Nephron (organoid): ENCODE measurements around the gene PRKAR1B.
A peak's percentile ranks its signal among the peaks of the same experiment; 100 is the strongest.
"Not testable (repeated sequence)": the region's sequence is repeated elsewhere in the genome, so short reads cannot be mapped to it uniquely, and the experiment has no call there.

ENCODE experiments used
- H3K27ac Mint-ChIP-seq, 3 experiments: 2 replicates each; pipeline ENCODE4 v1.8.0; 2020; ENCODE audit warnings: mixed read lengths in 3 of 3, mild to moderate bottlenecking in 2 of 3, moderate library complexity in 1 of 3
- H3K27me3 Mint-ChIP-seq: 2 replicates; pipeline ENCODE4 v1.8.0; 2021; ENCODE audit warnings: low read depth, mild to moderate bottlenecking, moderate library complexity, mixed read lengths
- H3K36me3 Mint-ChIP-seq: 2 replicates; pipeline ENCODE4 v1.8.0; 2020; ENCODE audit warnings: low read depth, mixed read lengths
- H3K4me1 Mint-ChIP-seq: 2 replicates; pipeline ENCODE4 v1.8.0; 2020; ENCODE audit warnings: mixed read lengths
- H3K4me3 Mint-ChIP-seq, 3 experiments: 2 replicates each; pipeline ENCODE4 v1.8.0; 2020; ENCODE audit warnings: mild to moderate bottlenecking in 3 of 3, mixed read lengths in 3 of 3, moderate library complexity in 2 of 3
- H3K9me3 Mint-ChIP-seq: 2 replicates; pipeline ENCODE4 v1.8.0; 2020; ENCODE audit warnings: mixed read lengths
- TF ChIP-seq, protein P1 (sequence below), 3 experiments: fragments of 200-600 bp; sonication (generic); IDR thresholded peaks; one replicate each; pipeline ENCODE4 v1.5.0; 2021; ENCODE audit warnings: antibody characterized with exemption in 3 of 3; ENCODE audit not compliant: unreplicated experiment in 3 of 3

The PRKAR1B gene

DNA sequence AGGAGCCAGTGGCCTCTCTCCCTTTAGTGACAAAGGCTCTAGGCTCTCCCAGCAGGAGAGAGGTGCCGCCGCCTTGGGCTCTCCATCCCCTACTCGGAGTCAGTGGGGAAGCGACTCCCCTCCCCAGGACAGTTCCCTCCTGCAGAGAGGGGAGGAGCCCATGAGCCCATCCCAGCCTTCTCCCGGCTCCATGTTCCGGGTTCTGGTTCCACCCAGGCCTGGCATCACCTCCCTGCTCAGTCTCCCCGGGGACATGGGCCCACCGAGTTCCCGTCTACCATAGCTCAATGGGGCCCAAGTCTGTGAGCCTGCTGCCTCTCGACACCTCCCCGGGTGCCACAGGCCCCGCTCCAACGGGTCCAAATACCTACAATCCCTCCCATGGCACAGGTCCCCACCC is 67.1 kb downstream of the PRKAR1B start:
- H3K4me1 Mint-ChIP-seq: peaks cover 28% of the 10 kb centered on the region
- no peaks in the 10 kb centered on the region for H3K9me3 Mint-ChIP-seq
- no peaks in the 10 kb centered on the region for H3K27me3 Mint-ChIP-seq
- H3K27ac Mint-ChIP-seq: no peak overlapping the region
- no peak overlapping the region for H3K4me3 Mint-ChIP-seq
- peaks cover 7% of the 10 kb centered on the region for H3K36me3 Mint-ChIP-seq
- TF ChIP-seq, protein P1, sequence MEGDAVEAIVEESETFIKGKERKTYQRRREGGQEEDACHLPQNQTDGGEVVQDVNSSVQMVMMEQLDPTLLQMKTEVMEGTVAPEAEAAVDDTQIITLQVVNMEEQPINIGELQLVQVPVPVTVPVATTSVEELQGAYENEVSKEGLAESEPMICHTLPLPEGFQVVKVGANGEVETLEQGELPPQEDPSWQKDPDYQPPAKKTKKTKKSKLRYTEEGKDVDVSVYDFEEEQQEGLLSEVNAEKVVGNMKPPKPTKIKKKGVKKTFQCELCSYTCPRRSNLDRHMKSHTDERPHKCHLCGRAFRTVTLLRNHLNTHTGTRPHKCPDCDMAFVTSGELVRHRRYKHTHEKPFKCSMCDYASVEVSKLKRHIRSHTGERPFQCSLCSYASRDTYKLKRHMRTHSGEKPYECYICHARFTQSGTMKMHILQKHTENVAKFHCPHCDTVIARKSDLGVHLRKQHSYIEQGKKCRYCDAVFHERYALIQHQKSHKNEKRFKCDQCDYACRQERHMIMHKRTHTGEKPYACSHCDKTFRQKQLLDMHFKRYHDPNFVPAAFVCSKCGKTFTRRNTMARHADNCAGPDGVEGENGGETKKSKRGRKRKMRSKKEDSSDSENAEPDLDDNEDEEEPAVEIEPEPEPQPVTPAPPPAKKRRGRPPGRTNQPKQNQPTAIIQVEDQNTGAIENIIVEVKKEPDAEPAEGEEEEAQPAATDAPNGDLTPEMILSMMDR (IDR thresholded peaks at IDR 0.05; ENCODE audit: unreplicated experiment in 3 of 3): no peak

DNA sequence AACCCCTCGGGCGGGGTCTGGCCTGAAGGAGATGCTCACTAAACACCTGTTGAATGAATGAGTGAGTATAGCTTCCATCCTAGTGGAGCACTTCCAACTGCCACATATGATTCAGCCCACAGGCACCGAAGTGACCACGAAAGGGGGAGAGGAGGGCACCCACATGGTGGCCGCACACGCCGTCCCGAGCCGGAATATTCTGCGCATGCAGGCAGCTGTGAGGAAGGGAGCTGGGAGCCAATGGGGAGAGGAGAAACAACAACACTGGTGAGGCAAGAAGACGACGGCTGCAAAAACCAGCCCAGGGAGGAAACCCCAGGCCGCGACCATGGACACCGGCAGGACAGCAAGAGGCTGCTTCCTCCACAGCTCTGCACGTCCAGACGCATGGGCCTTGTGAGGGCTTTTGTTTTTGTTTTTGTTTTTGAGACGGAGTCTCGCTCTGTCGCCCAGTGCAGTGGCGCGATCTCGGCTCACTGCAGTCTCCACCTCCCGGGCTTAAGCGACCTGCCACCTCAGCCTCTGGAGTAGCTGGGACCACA is 67.7 kb downstream of the PRKAR1B start:
- no peaks in the 10 kb centered on the region for H3K9me3 Mint-ChIP-seq
- no peak overlapping the region for H3K4me3 Mint-ChIP-seq
- TF ChIP-seq, protein P1 (IDR thresholded peaks at IDR 0.05; ENCODE audit: unreplicated experiment in 3 of 3): no peak
- H3K36me3 Mint-ChIP-seq: peaks cover 7% of the 10 kb centered on the region
- peaks cover 22% of the 10 kb centered on the region for H3K4me1 Mint-ChIP-seq
- peak overlapping the region; percentile 1 to 59 (median 24) for H3K27ac Mint-ChIP-seq
- no peaks in the 10 kb centered on the region for H3K27me3 Mint-ChIP-seq

DNA sequence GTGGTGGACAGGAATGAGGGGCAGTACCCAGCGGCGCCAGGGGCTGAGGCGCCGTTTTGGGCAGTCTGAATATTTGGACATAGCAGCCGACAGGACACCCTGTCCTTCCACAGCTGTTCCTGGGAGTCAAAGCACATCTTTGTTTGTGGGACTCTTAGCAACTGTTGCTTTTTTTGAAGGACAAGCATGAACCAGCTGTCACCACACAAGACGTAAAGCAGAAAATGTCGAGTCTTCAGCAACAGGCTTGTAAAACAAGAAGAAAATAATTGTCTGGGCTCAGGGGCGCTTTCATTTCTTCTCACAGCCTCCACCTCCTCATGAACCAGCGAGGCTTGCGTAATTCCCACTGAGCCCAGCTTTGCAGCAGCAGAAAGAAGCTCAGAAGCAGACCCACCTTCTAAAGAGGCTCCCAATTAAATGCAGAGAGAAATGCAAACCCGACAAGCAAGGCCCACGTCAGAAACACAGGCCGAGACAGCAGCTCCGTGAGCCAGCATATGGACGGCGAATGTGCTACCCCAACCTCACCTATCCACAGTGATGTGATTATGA is 69.4 kb downstream of the PRKAR1B start:
- Mint-ChIP-seq H3K27me3 (no peaks in the 10 kb centered on the region), H3K36me3 (peaks cover 7% of the 10 kb centered on the region), H3K4me3 (peak overlapping the region in 1 of 3 experiments; percentile 32), H3K4me1 (peaks cover 7% of the 10 kb centered on the region), H3K27ac (peak overlapping the region in 1 of 3 experiments; percentile 75), H3K9me3 (no peaks in the 10 kb centered on the region)
- TF ChIP-seq, protein P1 (IDR thresholded peaks at IDR 0.05; ENCODE audit: unreplicated experiment in 3 of 3): no peak

DNA sequence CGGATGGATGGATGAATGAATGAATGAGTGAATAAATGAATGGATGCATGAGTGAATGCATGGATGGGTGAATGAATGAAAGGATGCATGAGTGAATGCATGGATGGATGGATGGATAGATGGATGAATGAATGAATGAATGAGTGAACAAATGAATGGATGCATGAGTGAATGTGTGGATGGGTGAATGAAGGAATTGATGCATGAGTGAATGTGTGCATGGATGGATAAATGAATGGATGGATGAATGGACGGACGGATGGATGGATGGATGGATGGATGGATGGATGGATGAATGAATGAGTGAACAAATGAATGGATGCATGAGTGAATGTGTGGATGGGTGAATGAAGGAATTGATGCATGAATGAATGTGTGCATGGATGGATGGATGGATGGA is 70.1 kb downstream of the PRKAR1B start:
- not testable (repeated sequence) for H3K36me3 Mint-ChIP-seq, H3K9me3 Mint-ChIP-seq, H3K27ac Mint-ChIP-seq, H3K27me3 Mint-ChIP-seq, H3K4me1 Mint-ChIP-seq, H3K4me3 Mint-ChIP-seq

DNA sequence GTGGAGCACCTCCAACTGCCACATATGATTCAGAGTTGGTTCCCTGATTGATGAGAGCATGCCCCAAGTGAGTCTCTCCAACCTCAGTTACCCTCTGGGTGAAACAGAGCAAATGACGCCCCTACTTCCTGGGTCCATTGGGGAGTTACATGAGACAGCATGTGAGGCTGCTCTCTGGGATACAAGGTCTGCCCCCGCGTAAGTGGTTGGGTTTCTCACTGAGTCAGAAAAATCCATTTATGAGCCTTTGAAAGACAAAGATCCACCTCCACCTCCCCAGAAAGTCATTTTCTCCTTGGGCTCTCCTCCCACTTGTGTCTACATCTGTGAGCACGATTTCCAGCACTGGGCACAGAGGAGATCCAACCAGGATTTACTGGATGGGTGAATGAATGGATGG is 71.3 kb downstream of the PRKAR1B start:
- H3K36me3 Mint-ChIP-seq: peaks cover 7% of the 10 kb centered on the region
- H3K27ac Mint-ChIP-seq: no peak overlapping the region
- no peaks in the 10 kb centered on the region for H3K27me3 Mint-ChIP-seq
- no peak overlapping the region for H3K4me3 Mint-ChIP-seq
- H3K9me3 Mint-ChIP-seq: peaks cover 3% of the 10 kb centered on the region
- TF ChIP-seq, protein P1 (IDR thresholded peaks at IDR 0.05; ENCODE audit: unreplicated experiment in 3 of 3): no peak
- H3K4me1 Mint-ChIP-seq: peaks cover 7% of the 10 kb centered on the region

DNA sequence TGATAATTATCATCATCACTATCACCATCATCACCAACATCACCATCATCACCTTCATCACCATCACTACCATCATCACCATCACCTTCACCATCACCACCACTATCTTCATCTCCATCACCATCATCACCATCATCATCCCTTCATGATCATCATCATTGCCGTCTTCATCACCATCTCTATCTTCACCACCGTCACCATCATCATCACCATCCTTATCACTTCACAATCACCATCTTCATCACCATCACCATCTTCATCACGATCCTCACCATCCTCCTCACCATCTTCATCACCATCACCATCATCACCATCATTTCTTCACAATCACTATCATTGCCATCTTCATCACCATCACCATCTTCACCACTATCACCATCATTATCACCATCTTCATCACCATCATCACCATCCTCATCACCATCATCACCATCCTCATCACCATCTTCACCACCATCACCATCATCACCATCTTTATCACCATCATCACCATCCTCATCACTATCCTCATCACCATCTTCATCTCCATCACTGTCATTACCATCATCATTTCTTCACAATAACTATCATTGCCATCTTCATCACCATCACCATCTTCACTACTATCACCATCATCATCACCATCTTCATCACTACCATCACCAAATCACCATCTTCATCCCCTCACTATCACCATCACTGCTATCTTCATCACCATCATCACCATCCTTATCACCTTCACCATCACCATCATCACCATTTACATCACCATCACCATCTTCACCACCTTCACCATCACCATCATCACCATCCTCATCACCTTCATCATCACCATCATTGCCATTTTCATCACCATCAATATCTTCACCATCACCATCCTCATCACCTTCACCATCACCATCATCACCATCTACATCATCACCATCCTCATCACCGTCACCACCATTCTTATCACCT is 73.0 kb downstream of the PRKAR1B start:
- peaks cover 3% of the 10 kb centered on the region for H3K4me1 Mint-ChIP-seq
- H3K36me3 Mint-ChIP-seq: peaks cover 6% of the 10 kb centered on the region
- H3K4me3 Mint-ChIP-seq: no peak overlapping the region
- H3K27me3 Mint-ChIP-seq: no peaks in the 10 kb centered on the region
- TF ChIP-seq, protein P1 (IDR thresholded peaks at IDR 0.05; ENCODE audit: unreplicated experiment in 3 of 3): no peak
- peaks cover 5% of the 10 kb centered on the region for H3K9me3 Mint-ChIP-seq
- H3K27ac Mint-ChIP-seq: no peak overlapping the region
